ENCODE measurements around the gene VMP1.
"Not testable (repeated sequence)": the region's sequence is repeated elsewhere in the genome, so short reads cannot be mapped to it uniquely, and the experiment has no call there.

DNA sequence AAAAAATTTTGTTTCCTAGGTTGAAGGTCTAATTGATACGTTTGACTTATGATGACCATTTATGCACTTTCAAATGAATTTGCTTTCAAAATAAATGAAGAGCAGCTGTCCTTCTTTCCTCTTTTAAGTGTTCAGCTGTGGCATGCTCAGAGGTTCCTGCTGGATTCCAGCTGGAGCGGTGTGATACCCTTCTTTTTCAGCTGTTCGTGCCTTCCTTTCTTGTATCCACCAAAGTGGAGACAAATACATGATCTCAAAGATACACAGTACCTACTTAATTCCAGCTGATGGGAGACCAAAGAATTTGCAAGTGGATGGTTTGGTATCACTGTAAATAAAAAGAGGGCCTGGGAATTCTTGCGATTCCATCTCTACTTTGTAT lies 134.4 kb downstream of the VMP1 start:
- TF ChIP-seq, protein P1, sequence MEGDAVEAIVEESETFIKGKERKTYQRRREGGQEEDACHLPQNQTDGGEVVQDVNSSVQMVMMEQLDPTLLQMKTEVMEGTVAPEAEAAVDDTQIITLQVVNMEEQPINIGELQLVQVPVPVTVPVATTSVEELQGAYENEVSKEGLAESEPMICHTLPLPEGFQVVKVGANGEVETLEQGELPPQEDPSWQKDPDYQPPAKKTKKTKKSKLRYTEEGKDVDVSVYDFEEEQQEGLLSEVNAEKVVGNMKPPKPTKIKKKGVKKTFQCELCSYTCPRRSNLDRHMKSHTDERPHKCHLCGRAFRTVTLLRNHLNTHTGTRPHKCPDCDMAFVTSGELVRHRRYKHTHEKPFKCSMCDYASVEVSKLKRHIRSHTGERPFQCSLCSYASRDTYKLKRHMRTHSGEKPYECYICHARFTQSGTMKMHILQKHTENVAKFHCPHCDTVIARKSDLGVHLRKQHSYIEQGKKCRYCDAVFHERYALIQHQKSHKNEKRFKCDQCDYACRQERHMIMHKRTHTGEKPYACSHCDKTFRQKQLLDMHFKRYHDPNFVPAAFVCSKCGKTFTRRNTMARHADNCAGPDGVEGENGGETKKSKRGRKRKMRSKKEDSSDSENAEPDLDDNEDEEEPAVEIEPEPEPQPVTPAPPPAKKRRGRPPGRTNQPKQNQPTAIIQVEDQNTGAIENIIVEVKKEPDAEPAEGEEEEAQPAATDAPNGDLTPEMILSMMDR (conservative IDR thresholded peaks at IDR 0.05; ENCODE audit: low read length): not testable (repeated sequence)
- not testable (repeated sequence) for TF ChIP-seq EZH2phosphoT487 (IDR thresholded peaks at IDR 0.05; ENCODE audit: borderline replicate concordance, low read depth, low read length)

Data from OCI-LY7 (cell line).